Measurements from ENCODE around the gene ATXN1.

ATXN1 gene

DNA sequence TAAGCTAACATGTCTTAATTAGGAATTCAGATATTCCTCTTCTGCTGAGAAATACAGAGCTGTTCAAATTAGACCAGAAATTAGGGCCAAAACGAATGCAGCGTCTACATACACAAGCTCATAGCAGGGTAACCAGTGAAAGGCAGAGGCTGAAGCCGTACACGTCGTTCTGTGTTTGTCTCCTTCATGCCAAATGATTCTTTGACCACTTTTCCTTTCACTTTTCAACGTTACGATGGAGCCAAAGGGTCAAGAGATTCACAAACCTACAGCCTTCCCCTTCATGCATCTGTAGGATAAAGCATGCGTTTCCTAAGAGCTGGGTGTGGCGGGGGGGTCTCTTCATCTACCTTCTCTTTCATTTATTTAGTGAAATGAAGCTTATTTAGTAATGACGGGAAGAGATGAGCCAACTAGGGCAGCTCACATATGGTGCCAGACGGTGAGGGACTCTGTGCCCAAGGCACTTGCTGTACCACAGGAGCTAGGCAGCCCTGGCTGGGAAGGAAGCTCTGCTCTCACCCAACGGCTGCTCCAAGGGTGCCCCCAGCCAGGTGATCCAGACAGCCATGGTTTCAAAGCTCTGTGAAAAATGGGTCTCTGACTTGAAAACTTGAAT is 178.0 kb downstream of the ATXN1 start:
- H3K4me3 ChIP-seq (ENCODE audit: control insufficient read depth, low read depth, low read length), result no peak overlapping the region
- TF ChIP-seq, protein P1, sequence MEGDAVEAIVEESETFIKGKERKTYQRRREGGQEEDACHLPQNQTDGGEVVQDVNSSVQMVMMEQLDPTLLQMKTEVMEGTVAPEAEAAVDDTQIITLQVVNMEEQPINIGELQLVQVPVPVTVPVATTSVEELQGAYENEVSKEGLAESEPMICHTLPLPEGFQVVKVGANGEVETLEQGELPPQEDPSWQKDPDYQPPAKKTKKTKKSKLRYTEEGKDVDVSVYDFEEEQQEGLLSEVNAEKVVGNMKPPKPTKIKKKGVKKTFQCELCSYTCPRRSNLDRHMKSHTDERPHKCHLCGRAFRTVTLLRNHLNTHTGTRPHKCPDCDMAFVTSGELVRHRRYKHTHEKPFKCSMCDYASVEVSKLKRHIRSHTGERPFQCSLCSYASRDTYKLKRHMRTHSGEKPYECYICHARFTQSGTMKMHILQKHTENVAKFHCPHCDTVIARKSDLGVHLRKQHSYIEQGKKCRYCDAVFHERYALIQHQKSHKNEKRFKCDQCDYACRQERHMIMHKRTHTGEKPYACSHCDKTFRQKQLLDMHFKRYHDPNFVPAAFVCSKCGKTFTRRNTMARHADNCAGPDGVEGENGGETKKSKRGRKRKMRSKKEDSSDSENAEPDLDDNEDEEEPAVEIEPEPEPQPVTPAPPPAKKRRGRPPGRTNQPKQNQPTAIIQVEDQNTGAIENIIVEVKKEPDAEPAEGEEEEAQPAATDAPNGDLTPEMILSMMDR (IDR thresholded peaks at IDR 0.05; ENCODE audit: control insufficient read depth, insufficient read depth, low read depth, low read length, missing control alignments), result no peak
- DNase-seq (ENCODE audit: low read depth), result no peak

DNA sequence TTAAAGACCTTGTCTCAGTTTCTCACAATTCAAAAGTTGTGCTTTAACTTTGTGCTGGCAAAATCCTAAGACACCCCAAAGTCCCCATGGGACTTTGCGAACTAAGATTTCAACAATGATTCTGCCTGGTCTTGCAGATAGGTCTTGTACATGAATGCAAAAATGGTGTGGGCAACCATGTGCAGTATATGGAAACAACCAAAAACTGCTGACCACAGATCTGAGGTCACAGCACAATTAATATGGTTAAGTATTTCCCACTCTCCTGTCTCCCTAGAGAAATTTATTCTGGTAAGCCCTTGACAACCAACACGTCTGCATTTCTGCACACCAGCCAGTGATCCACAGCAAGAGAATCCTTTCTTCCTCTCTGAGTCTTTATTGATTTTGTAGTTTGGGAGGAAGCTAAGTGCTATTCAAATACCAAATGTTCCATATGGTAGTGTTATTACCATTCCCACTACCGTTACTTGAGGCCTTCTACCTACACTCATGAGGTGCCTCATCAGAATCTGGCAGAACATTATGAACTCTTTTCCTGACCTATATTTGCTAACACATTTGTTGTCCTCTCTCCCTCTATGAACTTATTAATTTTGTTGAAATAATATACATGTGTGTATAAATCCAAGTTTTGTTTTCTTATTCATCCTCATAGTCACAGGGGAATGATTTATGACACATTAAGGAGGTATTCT is 178.7 kb downstream of the ATXN1 start:
- DNase-seq (ENCODE audit: low read depth), result no peak
- TF ChIP-seq, protein P1 (IDR thresholded peaks at IDR 0.05; ENCODE audit: control insufficient read depth, insufficient read depth, low read depth, low read length, missing control alignments), result no peak
- H3K4me3 ChIP-seq (ENCODE audit: control insufficient read depth, low read depth, low read length), result no peak overlapping the region

DNA sequence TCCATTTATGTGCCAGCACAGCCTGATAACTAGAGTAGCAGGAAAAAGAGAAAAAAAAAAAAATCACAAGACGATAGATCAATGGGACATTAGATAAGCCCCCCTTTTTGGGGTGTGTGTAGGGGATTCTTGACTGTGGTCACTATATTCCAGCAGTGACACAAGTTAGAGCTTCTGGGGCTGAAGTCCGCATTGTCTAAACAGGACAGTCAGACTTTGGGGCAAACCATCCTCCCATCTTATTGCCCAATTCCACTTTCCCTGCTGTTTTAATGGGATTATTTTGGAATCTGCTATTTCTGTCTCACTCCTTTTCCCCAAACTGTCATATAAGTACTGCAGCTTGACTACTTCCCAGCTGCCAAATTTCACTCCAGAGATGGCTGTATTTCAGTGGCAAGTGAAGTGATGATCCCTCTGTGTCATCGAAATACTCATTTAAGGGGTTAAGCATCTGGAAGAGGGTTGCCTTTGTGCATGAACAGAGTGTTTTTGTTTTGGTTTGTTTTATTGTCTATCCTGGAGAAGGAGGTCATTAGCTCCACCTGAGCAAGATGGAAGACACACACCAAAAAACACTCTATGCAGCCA is 182.5 kb downstream of the ATXN1 start:
- DNase-seq (ENCODE audit: low read depth), result no peak
- TF ChIP-seq, protein P1 (IDR thresholded peaks at IDR 0.05; ENCODE audit: control insufficient read depth, insufficient read depth, low read depth, low read length, missing control alignments), result no peak
- no peak overlapping the region for H3K4me3 ChIP-seq (ENCODE audit: control insufficient read depth, low read depth, low read length)

DNA sequence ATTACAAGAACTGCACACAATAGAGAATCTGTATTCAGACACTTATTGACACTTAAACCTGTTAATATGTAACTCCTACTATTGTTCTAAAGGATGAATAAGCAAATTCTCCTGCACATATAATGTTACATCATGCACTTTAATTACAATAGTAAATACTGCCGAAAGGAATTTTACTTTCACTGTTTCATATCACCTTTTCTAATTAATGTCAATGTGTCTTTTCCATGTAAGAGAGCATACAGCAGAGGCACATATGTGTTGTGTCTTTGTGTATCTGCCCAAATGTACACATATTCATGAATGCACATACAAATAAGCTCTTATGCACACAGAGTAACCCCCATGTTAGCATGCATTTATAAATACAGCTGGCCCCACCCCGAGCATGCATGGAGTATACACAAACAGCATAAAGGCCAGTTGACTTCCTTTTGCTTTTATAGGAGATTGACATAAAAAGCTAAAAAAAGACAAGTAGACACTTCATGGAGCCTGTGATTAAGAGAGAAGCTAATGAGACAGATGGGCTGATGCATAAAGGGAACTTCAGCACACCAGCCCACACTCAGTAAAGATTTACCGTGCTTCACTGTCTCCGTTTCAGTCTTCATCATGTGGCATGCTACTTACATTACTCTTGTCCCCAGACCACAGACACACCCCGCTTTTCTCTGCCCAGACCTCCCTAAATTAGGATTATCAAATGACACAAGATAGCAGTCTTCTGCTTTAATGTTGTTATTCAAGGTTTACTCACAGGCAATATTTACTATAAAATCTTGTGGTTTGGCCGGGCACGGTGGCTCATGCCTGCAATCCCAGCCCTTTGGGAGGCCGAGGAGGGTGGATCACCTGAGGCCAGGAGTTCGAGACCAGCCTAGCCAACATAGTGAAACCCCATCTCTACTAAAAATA is 184.6 kb downstream of the ATXN1 start:
- DNase-seq (ENCODE audit: low read depth), result no peak
- no peak overlapping the region for H3K4me3 ChIP-seq (ENCODE audit: control insufficient read depth, low read depth, low read length)
- TF ChIP-seq, protein P1 (IDR thresholded peaks at IDR 0.05; ENCODE audit: control insufficient read depth, insufficient read depth, low read depth, low read length, missing control alignments), result no peak

DNA sequence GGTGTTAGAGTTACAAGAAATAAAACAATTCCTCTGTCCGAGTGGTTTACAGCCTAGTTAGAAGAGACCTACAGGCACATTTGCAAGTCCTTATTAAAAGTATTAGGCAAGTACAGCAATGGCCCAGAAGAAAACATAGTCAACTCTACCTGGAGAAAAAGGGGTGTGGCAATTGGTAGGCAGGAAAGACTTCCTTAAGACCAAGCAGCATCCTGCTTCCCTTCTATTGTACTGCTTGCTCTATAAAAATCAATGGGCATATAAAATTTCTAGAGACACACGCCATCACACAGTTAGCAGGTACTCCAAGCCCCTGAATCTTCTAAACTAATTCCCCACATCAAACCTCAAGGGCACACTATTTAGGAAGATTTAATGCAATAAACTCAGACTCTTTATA is 185.6 kb downstream of the ATXN1 start:
- TF ChIP-seq, protein P1 (IDR thresholded peaks at IDR 0.05; ENCODE audit: control insufficient read depth, insufficient read depth, low read depth, low read length, missing control alignments), result no peak
- no peak overlapping the region for H3K4me3 ChIP-seq (ENCODE audit: control insufficient read depth, low read depth, low read length)
- no peak for DNase-seq (ENCODE audit: low read depth)

DNA sequence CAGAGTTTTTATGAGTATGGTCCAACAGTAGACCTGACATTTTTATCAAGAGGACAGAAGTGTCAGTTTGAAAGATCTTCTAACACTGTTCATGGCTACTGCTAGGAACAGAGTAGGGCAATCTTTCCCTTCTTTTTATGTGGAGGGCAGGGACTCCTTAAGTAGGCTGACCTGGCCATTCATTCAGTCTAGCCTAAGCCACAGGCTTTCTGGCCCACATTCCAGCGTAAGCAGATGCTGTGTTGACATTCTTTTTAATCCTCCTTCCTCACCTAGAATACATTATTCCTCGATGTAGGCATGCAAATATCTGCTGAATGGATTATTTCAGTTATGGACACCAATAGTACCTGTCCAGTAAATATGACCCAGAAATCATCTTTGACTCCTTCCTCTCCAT is 188.3 kb downstream of the ATXN1 start:
- no peak overlapping the region for H3K4me3 ChIP-seq (ENCODE audit: control insufficient read depth, low read depth, low read length)
- DNase-seq (ENCODE audit: low read depth), result no peak
- TF ChIP-seq, protein P1 (IDR thresholded peaks at IDR 0.05; ENCODE audit: control insufficient read depth, insufficient read depth, low read depth, low read length, missing control alignments), result no peak

All from AG09309 (cell line).